NCI-H524 treated with DMSO at 0.1 percent for 48 hours (cell line): ENCODE data around the gene SENP1.
"Not testable (repeated sequence)": the region's sequence is repeated elsewhere in the genome, so short reads cannot be mapped to it uniquely, and the experiment has no call there.

Experiments used
- DNase-seq: peaks from one replicate; lab custom pipeline; 2025; lab: John Stamatoyannopoulos, UW

The SENP1 gene

GRCh38 chr12:48111312-48111693 lies 5.4 kb upstream of the SENP1 start:
- DNase-seq: not testable (repeated sequence)

GRCh38 chr12:48110691-48111311 lies 4.9 kb upstream of the SENP1 start:
- no peak for DNase-seq

- DNase-seq: no peak
Observed at GRCh38 chr12:48109424-48109823, 3.5 kb upstream of the SENP1 start.

GRCh38 chr12:48106681-48107613 lies 1.1 kb upstream of the SENP1 start:
- DNase-seq: no peak

- no peak for DNase-seq
Observed at GRCh38 chr12:48105321-48105866, 485 bp downstream of the SENP1 start.

GRCh38 chr12:48104531-48104930 lies 1.3 kb downstream of the SENP1 start:
- DNase-seq: no peak

GRCh38 chr12:48092611-48093010 lies 13.3 kb downstream of the SENP1 start:
- DNase-seq: no peak

- DNase-seq: no peak
Observed at GRCh38 chr12:48086327-48086726, 19.6 kb downstream of the SENP1 start.

- DNase-seq: no peak
Observed at GRCh38 chr12:48084841-48085460, 20.9 kb downstream of the SENP1 start.

GRCh38 chr12:48084066-48084465 lies 21.8 kb downstream of the SENP1 start:
- no peak for DNase-seq

- no peak for DNase-seq
Observed at GRCh38 chr12:48080821-48081220, 25.1 kb downstream of the SENP1 start.

- no peak for DNase-seq
Observed at GRCh38 chr12:48080285-48080684, 25.6 kb downstream of the SENP1 start.

- no peak for DNase-seq
Observed at GRCh38 chr12:48078901-48079300, 27.0 kb downstream of the SENP1 start.

GRCh38 chr12:48077111-48077510 lies 28.8 kb downstream of the SENP1 start:
- DNase-seq: no peak

- DNase-seq: no peak
Observed at GRCh38 chr12:48075832-48076231, 30.0 kb downstream of the SENP1 start.

GRCh38 chr12:48074266-48074665 lies 31.6 kb downstream of the SENP1 start:
- no peak for DNase-seq

GRCh38 chr12:48072266-48072665 lies 33.6 kb downstream of the SENP1 start:
- no peak for DNase-seq

GRCh38 chr12:48071808-48072207 lies 34.1 kb downstream of the SENP1 start:
- DNase-seq: no peak

- DNase-seq: no peak
Observed at GRCh38 chr12:48070731-48071130, 35.1 kb downstream of the SENP1 start.

- no peak for DNase-seq
Observed at GRCh38 chr12:48070033-48070432, 35.8 kb downstream of the SENP1 start.

- DNase-seq: no peak
Observed at GRCh38 chr12:48069241-48069640, 36.6 kb downstream of the SENP1 start.

GRCh38 chr12:48068457-48068856 lies 37.4 kb downstream of the SENP1 start:
- DNase-seq: no peak
